Measurements from ENCODE around the gene OPCML.

OPCML gene

GRCh38 chr11:132790466-132790865 lies 741.8 kb downstream of the OPCML start:
- no peak overlapping the region for H3K4me2 ChIP-seq (ENCODE audit: low read length)
- no peaks in the 10 kb centered on the region for H3K36me3 ChIP-seq (ENCODE audit: insufficient read depth, low read length)
- H3K27me3 ChIP-seq (ENCODE audit: insufficient read depth, low read length): no peaks in the 10 kb centered on the region
- no peaks in the 10 kb centered on the region for H3F3A ChIP-seq (ENCODE audit: insufficient read depth, low read length)
- H3K9me3 ChIP-seq (ENCODE audit: low read length): no peaks in the 10 kb centered on the region
- H4K20me1 ChIP-seq (ENCODE audit: insufficient read depth, low read length): no peaks in the 10 kb centered on the region
- TF ChIP-seq EZH2 (IDR thresholded peaks at IDR 0.05; ENCODE audit: borderline replicate concordance, low read length) (no peak), CTCF (IDR thresholded peaks at IDR 0.05; ENCODE audit: low read length) (no peak)
- H2AFZ ChIP-seq (ENCODE audit: low read length): no peak overlapping the region
- H3K4me1 ChIP-seq (ENCODE audit: insufficient read depth, low read length, severe bottlenecking): no peaks in the 10 kb centered on the region
- H3K4me3 ChIP-seq (ENCODE audit: low read depth, low read length, poor library complexity, severe bottlenecking): no peak overlapping the region
- no peaks in the 10 kb centered on the region for H3K9me2 ChIP-seq (ENCODE audit: low read depth, low read length)
- H3K9ac ChIP-seq (ENCODE audit: low read length): no peak overlapping the region
- H3K27ac ChIP-seq (ENCODE audit: low read depth, low read length, poor library complexity, severe bottlenecking): no peak overlapping the region
- H3K79me2 ChIP-seq (ENCODE audit: insufficient read depth, low read length): no peaks in the 10 kb centered on the region

GRCh38 chr11:132788816-132789325 lies 743.4 kb downstream of the OPCML start:
- no peaks in the 10 kb centered on the region for H3K9me3 ChIP-seq (ENCODE audit: low read length)
- TF ChIP-seq EZH2 (IDR thresholded peaks at IDR 0.05; ENCODE audit: borderline replicate concordance, low read length): no peak
- TF ChIP-seq CTCF (IDR thresholded peaks at IDR 0.05; ENCODE audit: low read length): no peak
- no peak overlapping the region for H3K4me3 ChIP-seq (ENCODE audit: low read depth, low read length, poor library complexity, severe bottlenecking)
- H4K20me1 ChIP-seq (ENCODE audit: insufficient read depth, low read length): no peaks in the 10 kb centered on the region
- H3K9ac ChIP-seq (ENCODE audit: low read length): no peak overlapping the region
- H3K36me3 ChIP-seq (ENCODE audit: insufficient read depth, low read length): no peaks in the 10 kb centered on the region
- H3K4me1 ChIP-seq (ENCODE audit: insufficient read depth, low read length, severe bottlenecking): no peaks in the 10 kb centered on the region
- H3K4me2 ChIP-seq (ENCODE audit: low read length): no peak overlapping the region
- H3F3A ChIP-seq (ENCODE audit: insufficient read depth, low read length): no peaks in the 10 kb centered on the region
- H3K27ac ChIP-seq (ENCODE audit: low read depth, low read length, poor library complexity, severe bottlenecking): no peak overlapping the region
- H3K9me2 ChIP-seq (ENCODE audit: low read depth, low read length): no peaks in the 10 kb centered on the region
- H3K79me2 ChIP-seq (ENCODE audit: insufficient read depth, low read length): no peaks in the 10 kb centered on the region
- no peaks in the 10 kb centered on the region for H3K27me3 ChIP-seq (ENCODE audit: insufficient read depth, low read length)
- H2AFZ ChIP-seq (ENCODE audit: low read length): no peak overlapping the region

GRCh38 chr11:132785878-132786277 lies 746.4 kb downstream of the OPCML start:
- H3K9me3 ChIP-seq (ENCODE audit: low read length): no peaks in the 10 kb centered on the region
- H3K9ac ChIP-seq (ENCODE audit: low read length): no peak overlapping the region
- no peak overlapping the region for H3K27ac ChIP-seq (ENCODE audit: low read depth, low read length, poor library complexity, severe bottlenecking)
- H4K20me1 ChIP-seq (ENCODE audit: insufficient read depth, low read length): no peaks in the 10 kb centered on the region
- no peak overlapping the region for H2AFZ ChIP-seq (ENCODE audit: low read length)
- no peaks in the 10 kb centered on the region for H3K4me1 ChIP-seq (ENCODE audit: insufficient read depth, low read length, severe bottlenecking)
- TF ChIP-seq EZH2 (IDR thresholded peaks at IDR 0.05; ENCODE audit: borderline replicate concordance, low read length) (no peak), CTCF (IDR thresholded peaks at IDR 0.05; ENCODE audit: low read length) (no peak)
- no peaks in the 10 kb centered on the region for H3K36me3 ChIP-seq (ENCODE audit: insufficient read depth, low read length)
- no peak overlapping the region for H3K4me2 ChIP-seq (ENCODE audit: low read length)
- no peak overlapping the region for H3K4me3 ChIP-seq (ENCODE audit: low read depth, low read length, poor library complexity, severe bottlenecking)
- no peaks in the 10 kb centered on the region for H3K9me2 ChIP-seq (ENCODE audit: low read depth, low read length)
- no peaks in the 10 kb centered on the region for H3F3A ChIP-seq (ENCODE audit: insufficient read depth, low read length)
- no peaks in the 10 kb centered on the region for H3K27me3 ChIP-seq (ENCODE audit: insufficient read depth, low read length)
- no peaks in the 10 kb centered on the region for H3K79me2 ChIP-seq (ENCODE audit: insufficient read depth, low read length)

All from OCI-LY1 (cell line).